IMR-90 (cell line): ENCODE data around the gene PAGE1. TPM values are rescaled to one million over a fixed set of nuclear protein-coding genes. Genes with fewer than 3 reads are reported as not detected.

Experiments used
- ATAC-seq: fragments of 200-7000 bp; cut with Tn5 transposase; 2 replicates; pipeline ENCODE4 v1.9.1; 2020; ENCODE audit warnings: low read depth, mild to moderate bottlenecking, moderate library complexity
- BruUV-seq: library from RNA; stranded (reverse); fragments of 400-500 nt; replicated peaks from 2 replicates; lab custom pipeline; 2021; lab: Mats Ljungman, UMichigan
- CTCF ChIA-PET: fragments of 300-600 bp; formaldehyde crosslinking; extraction: SDS; loops from one replicate; lab custom pipeline; 2021; ENCODE audit warnings: antibody characterized with exemption; lab: Yijun Ruan, JAX
- POLR2A ChIA-PET: fragments of 300-600 bp; sonication (Branson Sonifier 250); formaldehyde crosslinking; loops from one replicate; lab custom pipeline; 2022; ENCODE audit warnings: antibody characterized with exemption; ENCODE audit not compliant: unreplicated experiment; lab: Charles Lee
- DNase-seq: peaks from one replicate; pipeline ENCODE4 v3.0.0; 2013
- H2AFZ ChIP-seq: replicated peaks from 2 replicates; pipeline ENCODE3; 2013; ENCODE audit warnings: low read length, mild to moderate bottlenecking; ENCODE audit not compliant: poor library complexity
- H2AK5ac ChIP-seq: 2 replicates; pipeline ENCODE4 v1.6.1; 2013; ENCODE audit warnings: low read depth, low read length, inconsistent platforms
- H2AK9ac ChIP-seq: replicated peaks from 2 replicates; pipeline ENCODE3; 2013; ENCODE audit warnings: mild to moderate bottlenecking, low read depth, low read length, moderate library complexity; ENCODE audit not compliant: poor library complexity
- H2BK120ac ChIP-seq: 2 replicates; pipeline ENCODE4 v1.6.1; 2013; ENCODE audit warnings: low read depth, low read length, inconsistent platforms
- H2BK15ac ChIP-seq: 3 replicates; pipeline ENCODE4 v1.6.1; 2013; ENCODE audit warnings: low read depth, low read length, inconsistent platforms
- H2BK20ac ChIP-seq: 2 replicates; pipeline ENCODE4 v1.6.1; 2013; ENCODE audit warnings: low read depth, mild to moderate bottlenecking, inconsistent platforms, low read length, moderate library complexity
- H2BK5ac ChIP-seq: 2 replicates; pipeline ENCODE4 v1.6.1; 2013; ENCODE audit warnings: mild to moderate bottlenecking, low read depth, low read length, inconsistent platforms; ENCODE audit not compliant: poor library complexity, severe bottlenecking
- H3K14ac ChIP-seq: replicated peaks from 2 replicates; pipeline ENCODE4 v1.6.1; 2013; ENCODE audit warnings: low read depth, low read length, inconsistent platforms
- H3K18ac ChIP-seq: 2 replicates; pipeline ENCODE4 v1.6.1; 2013; ENCODE audit warnings: low read depth, low read length, control low read depth
- H3K23ac ChIP-seq: 2 replicates; pipeline ENCODE4 v1.6.1; 2013; ENCODE audit warnings: low read depth, low read length, inconsistent platforms
- H3K27ac ChIP-seq: 2 replicates; pipeline ENCODE4 v1.5.1; 2013; ENCODE audit warnings: mild to moderate bottlenecking, control low read depth, low read length; ENCODE audit not compliant: insufficient read depth
- H3K27me3 ChIP-seq: 2 replicates; pipeline ENCODE4 v1.6.1; 2013; ENCODE audit warnings: low read length; ENCODE audit not compliant: control insufficient read depth, insufficient read depth
- H3K36me3 ChIP-seq: 2 replicates; pipeline ENCODE4 v1.6.1; 2013; ENCODE audit warnings: low read length, mixed read lengths; ENCODE audit not compliant: control insufficient read depth, insufficient read depth
- H3K4ac ChIP-seq: 2 replicates; pipeline ENCODE4 v1.6.1; 2013; ENCODE audit warnings: low read depth, low read length, inconsistent platforms
- H3K4me1 ChIP-seq: 2 replicates; pipeline ENCODE4 v1.6.1; 2013; ENCODE audit warnings: low read length, mixed read lengths; ENCODE audit not compliant: control insufficient read depth, insufficient read depth
- H3K4me2 ChIP-seq: 2 replicates; pipeline ENCODE4 v1.6.1; 2013; ENCODE audit warnings: low read depth, mild to moderate bottlenecking, control low read depth, low read length, moderate library complexity
- H3K4me3 ChIP-seq: 2 replicates; pipeline ENCODE4 v1.5.1; 2013; ENCODE audit warnings: low read depth, mild to moderate bottlenecking, control low read depth, low read length, moderate library complexity; ENCODE audit not compliant: insufficient read depth
- H3K56ac ChIP-seq: 2 replicates; pipeline ENCODE4 v1.6.1; 2013; ENCODE audit warnings: low read length, inconsistent platforms; ENCODE audit not compliant: insufficient read depth; ENCODE audit errors: extremely low read depth
- H3K79me1 ChIP-seq, 2 experiments: 2 replicates each; pipeline ENCODE4 v1.6.1; 2013; ENCODE audit warnings: low read length in 2 of 2, inconsistent platforms in 1 of 2, low read depth in 1 of 2
- H3K9ac ChIP-seq: 2 replicates; pipeline ENCODE4 v1.6.1; 2013; ENCODE audit warnings: low read depth, low read length, control low read depth
- H3K9me1 ChIP-seq: 2 replicates; pipeline ENCODE4 v1.6.1; 2013; ENCODE audit warnings: low read length, inconsistent platforms; ENCODE audit not compliant: insufficient read depth
- H3K9me3 ChIP-seq: 2 replicates; pipeline ENCODE4 v1.6.1; 2013; ENCODE audit warnings: low read length; ENCODE audit not compliant: control insufficient read depth, insufficient read depth
- H4K20me1 ChIP-seq: 2 replicates; pipeline ENCODE4 v1.6.1; 2013; ENCODE audit warnings: low read length, inconsistent platforms; ENCODE audit not compliant: insufficient read depth
- H4K5ac ChIP-seq: 2 replicates; pipeline ENCODE4 v1.6.1; 2013; ENCODE audit warnings: mild to moderate bottlenecking, low read depth, low read length, control low read depth
- H4K8ac ChIP-seq, 2 experiments: 2 replicates each; pipeline ENCODE4 v1.6.1; 2013; ENCODE audit warnings: low read depth in 2 of 2, low read length in 2 of 2, control low read depth in 1 of 2, inconsistent platforms in 1 of 2
- H4K91ac ChIP-seq: 2 replicates; pipeline ENCODE4 v1.6.1; 2013; ENCODE audit warnings: low read depth, low read length, inconsistent platforms; ENCODE audit not compliant: insufficient read depth
- BHLHE40 ChIP-seq: fragments of 150-350 bp; IDR thresholded peaks from 2 replicates; pipeline ENCODE4 v1.6.1; 2016; ENCODE audit warnings: mild to moderate bottlenecking, low read depth, low read length
- CEBPB ChIP-seq: IDR thresholded peaks from 2 replicates; pipeline ENCODE4 v1.6.1; 2012; ENCODE audit warnings: low read depth, low read length, improper control_type of control experiment
- CHD1 ChIP-seq: IDR thresholded peaks from 2 replicates; pipeline ENCODE4 v1.6.1; 2012; ENCODE audit warnings: low read depth, low read length, improper control_type of control experiment
- FOS ChIP-seq: fragments of 150-350 bp; IDR thresholded peaks from 2 replicates; pipeline ENCODE4 v1.6.1; 2016; ENCODE audit warnings: low read depth, low read length
- MAZ ChIP-seq: IDR thresholded peaks from 2 replicates; pipeline ENCODE4 v1.6.1; 2012; ENCODE audit warnings: low read depth, mild to moderate bottlenecking, low read length, improper control_type of control experiment, moderate library complexity, borderline replicate concordance
- MXI1 ChIP-seq: IDR thresholded peaks from 2 replicates; pipeline ENCODE4 v1.6.1; 2012; ENCODE audit warnings: low read depth, mild to moderate bottlenecking, low read length, moderate library complexity, borderline replicate concordance
- NFE2L2 ChIP-seq: fragments of 150-350 bp; IDR thresholded peaks from 2 replicates; pipeline ENCODE4 v1.6.1; 2016; ENCODE audit warnings: low read depth, mild to moderate bottlenecking, low read length
- POLR2A ChIP-seq: IDR thresholded peaks from 2 replicates; pipeline ENCODE4 v1.6.1; 2012; ENCODE audit warnings: mild to moderate bottlenecking, low read depth, low read length
- RAD21 ChIP-seq: IDR thresholded peaks from 2 replicates; pipeline ENCODE4 v1.6.1; 2012; ENCODE audit warnings: low read length, improper control_type of control experiment
- SMC3 ChIP-seq: fragments of 150-350 bp; IDR thresholded peaks from 2 replicates; pipeline ENCODE4 v1.6.1; 2016; ENCODE audit warnings: low read depth, mild to moderate bottlenecking, antibody characterized with exemption, low read length, moderate library complexity
- WGBS, 2 experiments: methylation state at CpG; one replicate each; pipeline versions ENCODE4 v1.1.5 to v1.1.7; 2013; ENCODE audit warnings: missing lambda C conversion rate in 2 of 2; ENCODE audit not compliant: insufficient read length in 1 of 2; ENCODE audit errors: extremely low coverage in 2 of 2; 5-methylcytosine and 5-hydroxymethylcytosine counted together
- dilution Hi-C: fragments of 300-500 bp; cut with HindIII; formaldehyde crosslinking; loops from one replicate; pipeline ENCODE4 v1.14.3; 2018; ENCODE audit warnings: low sequenced_read_pairs; ENCODE audit not compliant: unreplicated experiment
- in situ Hi-C: fragments of 300-500 bp; cut with MboI; formaldehyde crosslinking; loops from 3 replicates; pipeline ENCODE4 v1.14.3; 2019; ENCODE audit warnings: low sequenced_read_pairs, inconsistent platforms, mixed read lengths
- intact Hi-C: fragments of 100-400 bp; cut with micrococcal nuclease; formaldehyde crosslinking; loops from 2 replicates; pipeline ENCODE4 v1.10.0; 2022
- polyA plus RNA-seq, 3 experiments: library from polyadenylated mRNA; depleted of rRNA; stranded (reverse); fragments of >200 nt; gene quantifications; 2 replicates each; pipeline ENCODE4 v1.2.3, GENCODE V29; 2012; ENCODE audit warnings: low replicate concordance in 1 of 3
- total RNA-seq: library from RNA; depleted of rRNA; stranded (reverse); fragments of >200 nt; gene quantifications from 2 replicates; pipeline ENCODE4 v1.2.3, GENCODE V29; 2012
- TF ChIP-seq, protein P1 (sequence below): fragments of 150-350 bp; IDR thresholded peaks from 2 replicates; pipeline ENCODE4 v1.6.1; 2017; ENCODE audit warnings: mild to moderate bottlenecking, antibody characterized with exemption, low read length, low read depth
- TF ChIP-seq, protein P2 (sequence below): fragments of 150-350 bp; IDR thresholded peaks from 2 replicates; pipeline ENCODE4 v1.6.1; 2016; ENCODE audit warnings: low read depth, mild to moderate bottlenecking, low read length, moderate library complexity, borderline replicate concordance
- TF ChIP-seq, protein P3 (sequence below): conservative IDR thresholded peaks from 2 replicates; pipeline ENCODE4 v1.5.1; 2012; ENCODE audit warnings: mild to moderate bottlenecking, low read depth, low read length, improper control_type of control experiment

The PAGE1 gene
- total and polyA plus RNA-seq, 2 of the 4 experiments (the other 2 are of a cell fraction): not detected

DNA sequence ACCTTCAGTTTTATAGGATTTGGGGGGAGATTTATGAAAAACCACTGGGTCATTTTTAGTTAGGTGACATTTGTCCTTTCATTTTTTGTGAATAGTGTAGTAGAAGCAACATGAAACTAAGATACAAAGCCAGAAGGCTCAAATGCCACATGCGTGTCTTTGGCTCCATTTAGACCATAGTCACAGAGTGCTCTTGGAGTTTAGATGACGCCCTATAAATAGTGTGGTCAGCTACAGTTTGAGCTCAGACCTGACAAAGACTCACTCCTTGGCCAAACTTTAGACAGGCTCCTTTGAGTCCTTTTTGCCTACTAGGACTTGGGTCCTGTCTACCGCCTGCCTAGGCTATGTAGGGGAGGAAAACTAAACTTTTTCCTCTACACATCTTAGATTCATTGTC is 16.8 kb upstream of the PAGE1 start:
- Histone ChIP-seq H3K27me3 (peaks cover 2% of the 10 kb centered on the region; the same call in 1 of the 2 replicates), H3K14ac (no peak overlapping the region), H3K4me3 (no peak overlapping the region), H3K18ac (no peak overlapping the region), H3K27ac (no peak overlapping the region), H3K9me3 (no peaks in the 10 kb centered on the region), H3K56ac (no peak overlapping the region), H2BK5ac (no peak overlapping the region), H2AFZ (no peak overlapping the region), H2AK5ac (no peak overlapping the region), H4K91ac (no peak overlapping the region), H3K4me1 (no peaks in the 10 kb centered on the region), H4K8ac (no peak overlapping the region), H3K36me3 (no peaks in the 10 kb centered on the region), H3K9ac (no peak overlapping the region), H3K4me2 (no peak overlapping the region), H4K5ac (no peak overlapping the region), H4K20me1 (no peaks in the 10 kb centered on the region), H2BK20ac (no peak overlapping the region), H2AK9ac (no peak overlapping the region), H2BK15ac (no peak overlapping the region), H3K4ac (no peak overlapping the region), H3K23ac (no peak overlapping the region), H3K79me1 (no peaks in the 10 kb centered on the region), H3K9me1 (no peaks in the 10 kb centered on the region), H2BK120ac (no peak overlapping the region)
- intact Hi-C loops (no loop called here), dilution Hi-C loops (no loop called here), in situ Hi-C loops (no loop called here)
- TF ChIP-seq CHD1: no peak
- TF ChIP-seq BHLHE40: no peak
- no peak for TF ChIP-seq SMC3
- TF ChIP-seq FOS: no peak
- TF ChIP-seq POLR2A: no peak
- TF ChIP-seq CEBPB: no peak
- no peak for TF ChIP-seq MAZ
- no peak for TF ChIP-seq MXI1
- TF ChIP-seq, protein P1, sequence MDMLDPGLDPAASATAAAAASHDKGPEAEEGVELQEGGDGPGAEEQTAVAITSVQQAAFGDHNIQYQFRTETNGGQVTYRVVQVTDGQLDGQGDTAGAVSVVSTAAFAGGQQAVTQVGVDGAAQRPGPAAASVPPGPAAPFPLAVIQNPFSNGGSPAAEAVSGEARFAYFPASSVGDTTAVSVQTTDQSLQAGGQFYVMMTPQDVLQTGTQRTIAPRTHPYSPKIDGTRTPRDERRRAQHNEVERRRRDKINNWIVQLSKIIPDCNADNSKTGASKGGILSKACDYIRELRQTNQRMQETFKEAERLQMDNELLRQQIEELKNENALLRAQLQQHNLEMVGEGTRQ: no peak
- TF ChIP-seq, protein P2, sequence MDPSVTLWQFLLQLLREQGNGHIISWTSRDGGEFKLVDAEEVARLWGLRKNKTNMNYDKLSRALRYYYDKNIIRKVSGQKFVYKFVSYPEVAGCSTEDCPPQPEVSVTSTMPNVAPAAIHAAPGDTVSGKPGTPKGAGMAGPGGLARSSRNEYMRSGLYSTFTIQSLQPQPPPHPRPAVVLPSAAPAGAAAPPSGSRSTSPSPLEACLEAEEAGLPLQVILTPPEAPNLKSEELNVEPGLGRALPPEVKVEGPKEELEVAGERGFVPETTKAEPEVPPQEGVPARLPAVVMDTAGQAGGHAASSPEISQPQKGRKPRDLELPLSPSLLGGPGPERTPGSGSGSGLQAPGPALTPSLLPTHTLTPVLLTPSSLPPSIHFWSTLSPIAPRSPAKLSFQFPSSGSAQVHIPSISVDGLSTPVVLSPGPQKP: no peak
- TF ChIP-seq RAD21: no peak
- no peak for TF ChIP-seq NFE2L2
- TF ChIP-seq, protein P3, sequence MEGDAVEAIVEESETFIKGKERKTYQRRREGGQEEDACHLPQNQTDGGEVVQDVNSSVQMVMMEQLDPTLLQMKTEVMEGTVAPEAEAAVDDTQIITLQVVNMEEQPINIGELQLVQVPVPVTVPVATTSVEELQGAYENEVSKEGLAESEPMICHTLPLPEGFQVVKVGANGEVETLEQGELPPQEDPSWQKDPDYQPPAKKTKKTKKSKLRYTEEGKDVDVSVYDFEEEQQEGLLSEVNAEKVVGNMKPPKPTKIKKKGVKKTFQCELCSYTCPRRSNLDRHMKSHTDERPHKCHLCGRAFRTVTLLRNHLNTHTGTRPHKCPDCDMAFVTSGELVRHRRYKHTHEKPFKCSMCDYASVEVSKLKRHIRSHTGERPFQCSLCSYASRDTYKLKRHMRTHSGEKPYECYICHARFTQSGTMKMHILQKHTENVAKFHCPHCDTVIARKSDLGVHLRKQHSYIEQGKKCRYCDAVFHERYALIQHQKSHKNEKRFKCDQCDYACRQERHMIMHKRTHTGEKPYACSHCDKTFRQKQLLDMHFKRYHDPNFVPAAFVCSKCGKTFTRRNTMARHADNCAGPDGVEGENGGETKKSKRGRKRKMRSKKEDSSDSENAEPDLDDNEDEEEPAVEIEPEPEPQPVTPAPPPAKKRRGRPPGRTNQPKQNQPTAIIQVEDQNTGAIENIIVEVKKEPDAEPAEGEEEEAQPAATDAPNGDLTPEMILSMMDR: no peak
- ChIA-PET CTCF (no interaction called here), POLR2A (no interaction called here)
- ATAC-seq (no peak), DNase-seq (no peak)
- no TSS peak for BruUV-seq
- WGBS, 2 experiments: no CpG with 5 or more reads among the region's 3 CpGs
